ENCODE results near the gene CCDC88C. TPM values are rescaled to one million over a fixed set of nuclear protein-coding genes. Genes with fewer than 3 reads are reported as not detected.
"Not testable (repeated sequence)": the region's sequence is repeated elsewhere in the genome, so short reads cannot be mapped to it uniquely, and the experiment has no call there.

The CCDC88C gene
- total RNA-seq, 1 donor from 2014 or later = 21.2 TPM

DNA sequence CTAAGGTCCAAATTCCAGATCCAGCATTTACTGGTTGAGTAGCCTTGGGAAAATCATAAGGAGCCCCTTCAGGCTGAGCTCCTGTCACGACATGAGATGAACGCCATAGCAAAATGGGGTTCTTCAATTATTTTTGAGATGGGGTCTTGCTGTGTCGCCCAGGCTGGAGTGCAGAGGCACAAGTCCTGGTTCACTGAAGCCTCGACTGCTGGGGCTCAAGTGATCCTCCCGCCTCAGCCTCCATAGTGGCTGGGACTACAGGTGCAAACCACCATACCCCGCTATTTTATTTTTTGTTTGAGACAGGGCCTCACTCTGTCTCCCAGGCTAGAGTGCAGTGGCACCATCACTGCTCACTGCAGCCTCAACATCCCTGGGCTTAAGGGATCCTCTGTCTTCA lies 147.4 kb downstream of the CCDC88C start:
- no peak for DNase-seq (ENCODE audit: low read depth, low spot score)

- DNase-seq (ENCODE audit: low read depth, low spot score) = no peak
Measured at GRCh38 chr14:91269076-91269991, 148.3 kb downstream of the CCDC88C start.

DNA sequence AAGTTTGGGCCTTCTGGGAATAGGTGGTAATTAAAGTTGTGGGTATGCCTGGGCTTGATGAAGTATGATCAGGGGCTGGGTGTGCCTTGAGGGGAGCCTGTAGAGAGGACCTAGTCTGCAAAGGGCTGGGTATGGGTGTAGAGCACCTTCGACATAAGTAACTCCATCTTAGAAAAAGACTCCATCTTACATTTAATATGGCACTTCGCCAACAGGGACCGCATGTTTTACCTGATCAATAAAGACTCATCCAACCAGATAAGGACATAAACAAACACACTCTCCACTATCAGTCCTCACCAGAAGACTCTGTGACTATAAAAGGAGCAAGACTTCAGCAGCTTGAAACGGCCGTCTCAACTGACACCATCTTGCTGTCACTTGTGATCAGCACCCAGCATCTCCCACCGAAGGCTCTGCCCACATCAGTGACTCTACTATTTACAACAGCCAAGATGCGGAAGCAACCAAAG lies 149.6 kb downstream of the CCDC88C start:
- no peak for DNase-seq (ENCODE audit: low read depth, low spot score)

GRCh38 chr14:91266276-91266675 lies 151.3 kb downstream of the CCDC88C start:
- not testable (repeated sequence) for DNase-seq (ENCODE audit: low read depth, low spot score)

GRCh38 chr14:91265404-91265803 lies 152.2 kb downstream of the CCDC88C start:
- DNase-seq (ENCODE audit: low read depth, low spot score) = no peak

- no peak for DNase-seq (ENCODE audit: low read depth, low spot score)
Measured at GRCh38 chr14:91264151-91265150, 153.2 kb downstream of the CCDC88C start.

GRCh38 chr14:91263329-91263728 lies 154.3 kb downstream of the CCDC88C start:
- no peak for DNase-seq (ENCODE audit: low read depth, low spot score)

DNA sequence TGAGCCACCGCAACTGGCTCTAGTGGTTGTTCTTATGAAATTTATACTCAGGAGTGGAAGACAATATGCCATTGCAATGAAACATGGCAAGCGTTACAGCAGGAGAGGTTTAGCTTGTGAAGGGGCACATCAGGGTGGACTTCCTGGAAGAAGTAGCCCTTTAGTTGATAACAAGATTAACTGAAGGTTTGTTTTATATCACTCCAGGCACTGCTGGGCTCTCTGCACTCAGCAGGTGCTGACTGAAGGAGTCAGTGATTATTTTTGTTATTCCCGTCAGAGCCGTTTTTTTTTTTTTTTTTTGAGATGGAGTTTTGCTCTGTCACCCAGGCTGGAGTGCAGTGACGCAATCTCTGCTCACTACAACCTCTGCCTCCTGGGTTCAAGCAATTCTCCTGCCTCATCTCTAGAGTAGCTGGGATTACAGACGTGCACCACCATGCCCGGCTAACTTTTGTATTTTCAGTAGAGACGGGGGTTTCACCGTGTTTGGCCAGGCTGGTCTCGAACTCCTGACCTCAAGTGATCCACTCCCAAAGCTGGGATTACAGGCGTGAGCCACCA lies 155.6 kb downstream of the CCDC88C start:
- no peak for DNase-seq (ENCODE audit: low read depth, low spot score)

DNA sequence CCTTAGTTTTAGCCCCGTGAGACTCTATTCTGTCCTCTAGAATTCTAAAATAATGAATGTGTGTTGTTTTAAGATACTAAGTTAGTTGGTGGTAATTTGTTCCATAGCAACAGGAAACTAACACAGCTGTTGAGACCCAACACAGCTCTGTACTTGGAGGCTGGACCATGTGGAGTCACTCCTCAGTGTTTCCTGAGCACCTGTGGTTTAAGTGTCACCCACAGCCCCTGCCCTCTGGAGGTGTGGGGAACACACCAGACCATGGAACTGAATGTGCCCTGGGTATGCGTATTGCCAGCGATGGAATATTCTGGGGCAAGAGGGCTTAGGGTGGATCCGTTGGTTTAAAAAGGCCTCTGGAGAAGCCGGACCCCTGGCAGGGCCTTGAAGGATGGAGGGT lies 156.5 kb downstream of the CCDC88C start:
- no peak for DNase-seq (ENCODE audit: low read depth, low spot score)

DNA sequence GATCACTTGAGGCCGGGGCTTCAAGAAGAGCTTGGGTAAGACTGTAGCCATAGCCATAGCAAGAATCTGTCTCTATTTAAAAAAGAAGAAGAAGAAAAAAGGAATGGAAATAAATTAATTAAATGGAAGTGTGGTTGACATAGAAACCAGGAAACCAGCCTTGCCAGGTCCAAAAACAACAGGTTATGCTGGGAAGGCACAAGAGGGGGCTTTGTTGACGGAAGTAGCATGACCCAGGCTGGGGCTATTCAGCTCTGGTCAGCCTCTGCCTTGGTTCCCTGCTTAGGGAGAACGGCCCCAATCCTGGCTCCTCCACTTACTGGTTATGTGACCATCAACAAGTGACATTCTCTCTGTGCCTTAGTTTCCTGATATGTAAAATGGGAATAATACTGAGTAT lies 158.7 kb downstream of the CCDC88C start:
- no peak for DNase-seq (ENCODE audit: low read depth, low spot score)

DNA sequence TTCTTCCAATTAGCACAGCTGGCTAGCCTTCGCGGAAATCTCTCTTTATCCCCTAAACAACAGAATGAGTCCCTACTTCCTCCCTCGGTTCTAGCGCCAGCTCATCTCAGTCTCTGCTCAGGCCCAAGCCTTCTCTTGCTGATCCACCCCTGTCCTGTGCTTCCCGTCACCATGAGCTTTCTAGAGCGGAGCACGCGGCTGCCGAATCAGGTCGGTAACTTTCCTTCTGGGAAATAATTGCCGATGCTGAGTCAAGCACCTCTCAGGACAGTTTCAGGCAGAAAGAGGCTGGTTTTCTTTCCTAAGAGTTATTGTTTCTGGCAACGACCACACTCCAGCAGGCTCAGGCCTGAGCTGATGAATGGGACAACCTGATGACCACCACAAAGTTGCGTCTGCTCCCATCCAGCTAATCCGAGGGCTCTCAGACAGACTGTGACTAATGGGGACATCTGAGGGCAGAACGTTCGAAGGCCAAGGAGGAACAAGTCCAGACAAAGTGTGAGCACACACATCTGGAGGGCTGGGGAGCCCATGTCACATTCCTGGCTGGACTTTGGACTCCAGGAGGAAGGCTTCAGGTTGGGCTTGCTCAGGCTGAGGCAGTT lies 159.5 kb downstream of the CCDC88C start:
- DNase-seq (ENCODE audit: low read depth, low spot score) = no peak

GRCh38 chr14:91257328-91258010 lies 160.2 kb downstream of the CCDC88C start:
- no peak for DNase-seq (ENCODE audit: low read depth, low spot score)

DNA sequence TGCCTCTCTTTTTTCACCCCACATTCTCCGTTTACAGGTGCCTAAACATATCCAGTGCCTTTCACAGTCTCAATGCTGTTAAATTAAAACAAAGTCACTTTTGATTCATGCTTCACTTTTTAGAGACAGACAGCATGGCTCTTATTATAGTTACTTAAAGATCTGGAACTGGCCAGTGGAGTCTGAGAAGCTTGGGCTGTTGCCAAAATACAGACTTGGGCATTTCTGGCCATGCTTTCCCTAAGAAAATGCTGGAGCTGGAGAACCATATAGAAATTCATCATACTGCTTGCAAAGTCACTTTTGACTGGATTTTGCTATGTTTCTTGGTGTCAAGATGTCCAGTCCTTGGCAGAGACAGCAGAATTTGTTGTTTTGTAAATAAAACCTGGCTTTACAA lies 161.0 kb downstream of the CCDC88C start:
- no peak for DNase-seq (ENCODE audit: low read depth, low spot score)

DNA sequence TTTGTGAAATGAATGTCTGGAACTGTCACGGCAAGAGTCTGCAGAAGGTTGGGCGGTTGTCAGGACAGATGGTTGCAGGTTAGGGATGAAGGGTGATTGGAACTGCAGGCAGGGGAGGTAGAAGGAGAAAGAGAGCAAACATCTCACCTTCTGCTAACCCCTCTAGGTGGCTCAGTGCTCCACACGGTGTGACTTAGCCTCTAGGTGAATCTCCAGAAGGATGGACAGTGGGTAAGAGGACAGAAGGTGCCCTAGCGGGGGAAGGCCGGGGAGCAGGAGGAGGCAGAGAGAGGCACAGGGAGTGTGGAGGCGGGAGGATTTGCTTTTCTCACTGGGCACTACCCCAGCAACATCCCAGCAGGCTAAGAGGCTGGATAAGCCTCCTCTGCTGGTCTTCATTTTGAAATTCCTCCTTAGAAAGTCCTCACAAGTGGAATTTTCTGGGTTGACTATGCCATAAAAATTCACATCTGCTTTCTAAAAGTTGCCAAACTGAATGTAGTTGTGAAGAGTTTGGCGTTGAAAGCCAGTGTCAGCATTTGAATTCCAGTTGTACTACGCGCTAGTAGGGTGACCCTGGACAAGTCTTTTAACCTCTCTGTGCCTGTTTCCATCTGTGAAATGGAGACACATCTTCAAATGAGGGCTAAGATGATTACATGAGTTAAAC lies 162.5 kb downstream of the CCDC88C start:
- DNase-seq (ENCODE audit: low read depth, low spot score) = no peak

- no peak for DNase-seq (ENCODE audit: low read depth, low spot score)
Measured at GRCh38 chr14:91254461-91254860, 163.2 kb downstream of the CCDC88C start.

DNA sequence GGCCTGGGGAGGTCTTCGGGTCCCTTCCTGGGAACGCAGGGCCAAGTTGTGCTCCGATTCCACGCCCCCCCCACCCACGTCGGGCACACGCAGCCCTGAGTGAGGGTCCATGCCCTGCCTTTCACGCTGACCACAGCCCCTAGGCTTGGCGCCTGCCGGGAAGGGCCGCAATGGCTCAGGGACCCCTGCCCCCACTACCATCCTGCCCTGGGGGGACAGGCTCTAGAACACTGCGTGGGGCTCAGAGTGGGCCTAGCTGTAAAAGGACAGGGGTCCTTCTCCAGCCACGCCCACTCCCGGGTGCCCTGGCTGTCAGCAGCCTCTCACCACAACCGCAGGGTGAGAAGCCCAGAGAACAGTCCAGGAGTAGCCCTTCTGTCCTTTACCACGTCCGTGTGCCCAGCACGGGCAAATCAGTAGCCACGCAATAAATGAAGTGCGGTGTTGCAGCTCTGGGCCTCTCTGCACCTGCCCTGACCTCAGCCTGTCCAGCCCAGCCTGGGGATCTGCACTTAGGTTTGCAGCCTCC lies 163.8 kb downstream of the CCDC88C start:
- no peak for DNase-seq (ENCODE audit: low read depth, low spot score)

DNA sequence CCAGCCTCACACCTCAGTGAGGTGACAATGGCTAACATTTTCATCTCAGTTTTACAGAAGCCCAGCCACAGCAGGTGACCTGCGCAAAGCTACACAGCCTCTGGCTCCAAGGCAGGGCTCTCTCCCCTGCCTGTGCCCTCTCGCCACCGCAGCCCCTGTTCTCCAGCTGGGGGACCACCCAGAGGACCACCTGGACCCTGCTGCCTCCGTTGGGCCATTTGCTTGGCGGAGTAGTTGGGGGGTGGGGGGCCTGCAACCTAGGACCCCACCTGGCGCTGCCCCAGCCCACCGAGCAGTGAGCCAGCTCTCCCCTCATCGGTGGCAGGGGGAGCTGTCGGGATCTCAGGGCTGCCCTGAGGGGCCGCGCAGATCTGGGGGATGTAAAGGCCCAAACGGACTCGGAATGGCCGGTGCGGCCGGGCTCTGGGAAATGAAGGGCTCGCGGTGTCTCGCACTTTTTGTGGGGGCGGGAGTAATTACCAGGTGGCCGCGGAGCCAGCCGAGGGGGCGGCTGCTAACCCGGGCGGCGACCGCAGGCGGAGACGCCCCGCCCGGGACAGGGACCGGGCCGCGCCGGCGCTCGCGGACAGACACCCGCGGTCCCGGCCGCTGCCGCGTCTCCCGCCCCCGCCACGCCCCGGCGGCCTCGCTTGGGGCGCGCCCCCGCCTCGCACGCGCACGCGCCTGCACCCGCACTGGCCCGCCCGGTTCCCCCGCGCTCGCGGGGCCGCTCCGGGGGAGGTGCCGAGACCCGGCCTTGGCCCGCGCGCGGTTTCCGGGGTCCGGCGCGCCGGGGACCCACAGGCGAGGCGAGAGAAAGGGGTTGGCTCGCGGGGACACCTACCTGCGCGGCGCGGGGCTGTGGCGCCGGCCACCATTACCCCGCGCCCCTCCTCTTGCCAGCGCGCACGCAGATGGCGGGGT lies 164.5 kb downstream of the CCDC88C start:
- no peak for DNase-seq (ENCODE audit: low read depth, low spot score)

GRCh38 chr14:91250912-91251311 lies 166.7 kb downstream of the CCDC88C start:
- no peak for DNase-seq (ENCODE audit: low read depth, low spot score)

Data from pulmonary artery endothelial cell (primary cell).